Chondrocyte (in vitro differentiated cells): ENCODE results near the gene SESN1. TPM values are rescaled to one million over a fixed set of nuclear protein-coding genes. Genes with fewer than 3 reads are reported as not detected.

Experiments used
- DNase-seq: peaks from one replicate; pipeline ENCODE4 v3.0.0; 2021; ENCODE audit warnings: mixed read lengths, low spot score
- H3K27ac Mint-ChIP-seq: one replicate; pipeline ENCODE4 v1.8.0; 2021; ENCODE audit warnings: mild to moderate bottlenecking, moderate library complexity, mixed read lengths; ENCODE audit not compliant: unreplicated experiment
- H3K27me3 Mint-ChIP-seq: 2 replicates; pipeline ENCODE4 v1.8.0; 2021; ENCODE audit warnings: low read depth, mixed read lengths
- H3K36me3 Mint-ChIP-seq: 2 replicates; pipeline ENCODE4 v1.8.0; 2021; ENCODE audit warnings: low read depth, mixed read lengths
- H3K4me1 Mint-ChIP-seq: 2 replicates; pipeline ENCODE4 v1.8.0; 2021; ENCODE audit warnings: low read depth, mild to moderate bottlenecking, mixed read lengths
- H3K4me3 Mint-ChIP-seq: one replicate; pipeline ENCODE4 v1.8.0; 2021; ENCODE audit warnings: mild to moderate bottlenecking, moderate library complexity, mixed read lengths; ENCODE audit not compliant: unreplicated experiment
- H3K9me3 Mint-ChIP-seq: 2 replicates; pipeline ENCODE4 v1.8.0; 2021; ENCODE audit warnings: low read depth, mixed read lengths
- total RNA-seq: library from RNA; stranded (reverse); gene quantifications from 3 replicates; pipeline ENCODE4 v1.2.1, GENCODE V29; 2021
- TF ChIP-seq, protein P1 (sequence below): fragments of 200-600 bp; sonication (generic); IDR thresholded peaks from 2 replicates; pipeline ENCODE4 v1.5.0; 2021; ENCODE audit warnings: antibody characterized with exemption, mild to moderate bottlenecking, moderate library complexity

The SESN1 gene
- total RNA-seq, 1 donor from 2014 or later, result 9.5 TPM

- Mint-ChIP-seq H3K27ac (no peak overlapping the region), H3K27me3 (no peaks in the 10 kb centered on the region), H3K9me3 (no peaks in the 10 kb centered on the region), H3K36me3 (peaks cover 13% of the 10 kb centered on the region), H3K4me1 (peaks cover 7% of the 10 kb centered on the region), H3K4me3 (no peak overlapping the region)
- TF ChIP-seq, protein P1, sequence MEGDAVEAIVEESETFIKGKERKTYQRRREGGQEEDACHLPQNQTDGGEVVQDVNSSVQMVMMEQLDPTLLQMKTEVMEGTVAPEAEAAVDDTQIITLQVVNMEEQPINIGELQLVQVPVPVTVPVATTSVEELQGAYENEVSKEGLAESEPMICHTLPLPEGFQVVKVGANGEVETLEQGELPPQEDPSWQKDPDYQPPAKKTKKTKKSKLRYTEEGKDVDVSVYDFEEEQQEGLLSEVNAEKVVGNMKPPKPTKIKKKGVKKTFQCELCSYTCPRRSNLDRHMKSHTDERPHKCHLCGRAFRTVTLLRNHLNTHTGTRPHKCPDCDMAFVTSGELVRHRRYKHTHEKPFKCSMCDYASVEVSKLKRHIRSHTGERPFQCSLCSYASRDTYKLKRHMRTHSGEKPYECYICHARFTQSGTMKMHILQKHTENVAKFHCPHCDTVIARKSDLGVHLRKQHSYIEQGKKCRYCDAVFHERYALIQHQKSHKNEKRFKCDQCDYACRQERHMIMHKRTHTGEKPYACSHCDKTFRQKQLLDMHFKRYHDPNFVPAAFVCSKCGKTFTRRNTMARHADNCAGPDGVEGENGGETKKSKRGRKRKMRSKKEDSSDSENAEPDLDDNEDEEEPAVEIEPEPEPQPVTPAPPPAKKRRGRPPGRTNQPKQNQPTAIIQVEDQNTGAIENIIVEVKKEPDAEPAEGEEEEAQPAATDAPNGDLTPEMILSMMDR, result no peak
- DNase-seq, result no peak
Measured at GRCh38 chr6:108996208-108996607, 98.4 kb downstream of the SESN1 start.

DNA sequence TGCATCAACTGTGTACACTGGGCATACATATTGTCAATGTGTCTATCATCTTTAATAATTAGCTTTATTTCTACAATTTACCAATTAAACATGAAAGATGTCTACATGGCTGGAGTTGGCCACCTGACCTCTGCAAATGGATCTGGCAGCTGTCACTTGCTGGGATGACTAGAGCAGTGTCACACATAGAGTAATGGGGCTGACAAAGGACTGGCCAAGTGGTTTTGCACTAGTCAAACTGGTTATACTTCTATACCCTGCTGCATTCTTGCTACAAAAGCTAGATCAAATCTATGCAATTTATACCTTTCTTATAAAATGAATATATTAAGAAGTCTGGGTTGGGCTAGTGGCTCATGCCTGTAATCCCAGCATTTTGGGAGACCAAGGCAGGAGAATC lies 99.3 kb downstream of the SESN1 start:
- TF ChIP-seq, protein P1, result no peak
- Mint-ChIP-seq H3K9me3 (no peaks in the 10 kb centered on the region), H3K36me3 (peaks cover 20% of the 10 kb centered on the region), H3K4me1 (peaks cover 6% of the 10 kb centered on the region), H3K27me3 (no peaks in the 10 kb centered on the region), H3K27ac (no peak overlapping the region), H3K4me3 (no peak overlapping the region)
- no peak for DNase-seq

DNA sequence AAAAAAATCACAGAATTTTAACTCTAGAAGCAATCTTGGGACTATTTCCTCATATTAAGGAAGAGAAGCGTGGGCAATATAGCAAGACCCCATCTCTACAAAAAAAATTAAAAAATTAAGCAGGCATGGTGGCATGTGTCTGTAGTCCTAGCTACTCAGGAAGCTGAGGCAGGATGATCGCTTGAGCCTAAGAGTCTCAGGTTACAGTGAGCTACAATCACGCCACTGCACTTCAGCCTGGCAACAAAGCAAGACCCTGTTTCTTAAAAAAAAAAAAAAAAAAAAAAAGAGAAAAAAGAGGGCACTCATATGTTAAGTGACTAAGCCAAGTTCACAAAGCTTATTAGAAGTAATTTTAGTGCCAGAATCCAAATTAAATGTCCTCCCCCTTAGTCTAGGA lies 100.8 kb downstream of the SESN1 start:
- no peaks in the 10 kb centered on the region for H3K9me3 Mint-ChIP-seq
- H3K4me3 Mint-ChIP-seq, result no peak overlapping the region

DNA sequence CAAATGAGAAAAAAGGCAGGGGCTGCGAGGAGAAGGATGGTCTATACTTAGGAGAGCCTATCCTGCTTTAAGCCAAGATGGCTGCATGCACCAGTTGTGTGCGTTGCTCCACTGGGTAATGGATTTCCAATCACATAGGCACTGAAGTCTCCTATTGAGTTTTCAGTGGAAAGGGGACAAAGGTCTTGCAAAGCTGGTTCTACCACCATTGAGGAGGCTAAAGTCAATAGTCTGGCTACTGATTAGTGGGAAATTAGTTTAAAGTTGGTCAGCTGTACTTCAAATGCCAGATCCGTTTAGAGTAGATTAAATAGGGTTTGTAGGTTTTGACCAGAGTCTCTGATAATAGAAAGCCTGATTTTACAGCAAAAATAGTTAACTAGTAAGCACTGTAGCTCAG lies 104.9 kb downstream of the SESN1 start:
- Mint-ChIP-seq H3K27ac (no peak overlapping the region), H3K9me3 (no peaks in the 10 kb centered on the region), H3K36me3 (peaks cover 27% of the 10 kb centered on the region), H3K4me3 (no peak overlapping the region), H3K27me3 (no peaks in the 10 kb centered on the region), H3K4me1 (no peaks in the 10 kb centered on the region)
- TF ChIP-seq, protein P1, result no peak
- DNase-seq, result no peak

More for the DNA sequence above, 100.8 kb downstream of the SESN1 start:
- Mint-ChIP-seq H3K27me3 (no peaks in the 10 kb centered on the region), H3K27ac (no peak overlapping the region), H3K4me1 (peaks cover 3% of the 10 kb centered on the region), H3K36me3 (peaks cover 26% of the 10 kb centered on the region)
- no peak for DNase-seq
- TF ChIP-seq, protein P1, result no peak

GRCh38 chr6:108988765-108989164 lies 105.9 kb downstream of the SESN1 start:
- DNase-seq, result no peak
- Mint-ChIP-seq H3K27me3 (no peaks in the 10 kb centered on the region), H3K27ac (no peak overlapping the region), H3K4me3 (no peak overlapping the region), H3K9me3 (no peaks in the 10 kb centered on the region), H3K4me1 (no peaks in the 10 kb centered on the region), H3K36me3 (peaks cover 27% of the 10 kb centered on the region)
- TF ChIP-seq, protein P1, result no peak
